ENCODE data around the gene IRGC.

Gene IRGC

DNA sequence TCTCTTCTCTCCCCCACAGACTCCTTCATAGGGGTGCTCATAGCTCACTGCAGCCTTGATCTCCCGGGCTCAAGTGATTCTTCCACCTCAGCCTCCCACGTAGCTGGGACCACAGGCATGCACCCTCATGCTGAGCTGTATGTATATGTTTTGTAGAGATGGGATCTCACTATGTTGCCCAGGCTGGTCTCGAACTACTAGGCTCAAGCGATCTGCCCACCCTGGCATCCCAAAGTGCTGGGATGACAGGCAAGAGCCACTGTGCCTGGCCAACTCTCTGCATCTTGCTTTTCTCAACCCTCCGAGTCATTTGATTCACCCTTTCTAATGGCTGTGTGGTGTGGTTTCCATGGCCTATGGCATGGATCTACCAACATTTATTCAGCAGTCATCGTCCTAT is 10.1 kb upstream of the IRGC start:
- CTCF ChIA-PET = interaction anchor here (0.9 kb wide), 1 partner anchor 130 kb away, joined by 3 read pairs; the partner anchor contains the start of gene PINLYP
- POLR2A ChIA-PET = no interaction called here

DNA sequence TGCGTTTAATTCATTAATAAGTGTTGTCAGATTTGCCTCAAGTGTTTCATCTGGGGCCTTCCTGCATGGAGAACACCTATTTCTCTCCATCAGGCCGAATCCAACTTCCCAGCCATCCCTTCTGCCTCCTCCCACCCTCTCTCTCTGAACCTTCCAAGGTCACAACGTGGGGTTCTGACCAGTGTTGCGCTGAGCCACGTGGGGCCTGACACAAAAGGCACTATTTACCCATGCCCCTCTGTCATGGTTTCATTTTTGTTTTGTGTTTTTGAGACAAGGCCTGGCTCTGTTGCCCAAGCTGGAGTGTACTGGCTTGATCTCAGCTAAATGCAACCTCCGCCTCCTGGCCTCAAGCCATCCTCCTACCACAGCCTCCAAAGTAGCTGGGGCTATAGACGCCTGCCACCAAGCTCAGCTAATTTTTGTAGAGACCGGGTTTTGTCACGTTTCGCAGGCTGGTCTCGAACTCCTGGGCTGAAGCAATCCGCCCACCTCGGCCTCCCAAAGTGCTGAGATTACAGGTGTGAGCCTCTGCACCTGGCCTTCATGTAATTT is 8.6 kb upstream of the IRGC start:
- H3K36me3 ChIP-seq (ENCODE audit: control insufficient read depth in 2 of 2, insufficient read depth in 1 of 2, low read length in 2 of 2) = no peaks in the 10 kb centered on the region
- no peak overlapping the region for H3K4me3 ChIP-seq (ENCODE audit: low read depth, low read length)
- peaks cover 4% of the 10 kb centered on the region for H3K9me3 ChIP-seq (ENCODE audit: control insufficient read depth, insufficient read depth, low read depth, low read length)
- H3K4me1 ChIP-seq (ENCODE audit: control insufficient read depth, insufficient read depth, low read length) = peaks cover 12% of the 10 kb centered on the region
- H3K27ac ChIP-seq (ENCODE audit: extremely low read depth, low read depth, low read length) = no peak overlapping the region
- CTCF ChIA-PET = interaction anchor here (0.8 to 1.5 kb wide), 2 partner anchors 12 to 39 kb away, joined by 4 to 6 read pairs; no protein-coding TSS in a partner anchor
- TF ChIP-seq GLI4 (tag by site-specific recombination; IDR thresholded peaks at IDR 0.05) (no peak), ZNF664 (tag by site-specific recombination; IDR thresholded peaks at IDR 0.05) (no peak), EGR2 (tag by site-specific recombination; IDR thresholded peaks at IDR 0.05; ENCODE audit: low read depth) (no peak), ZNF791 (tag by site-specific recombination; IDR thresholded peaks at IDR 0.05) (no peak), ELK4 (IDR thresholded peaks at IDR 0.05; ENCODE audit: borderline replicate concordance, low read depth, low read length) (no peak), ZFP37 (tag by site-specific recombination; IDR thresholded peaks at IDR 0.05) (no peak), BCL6B (tag by site-specific recombination; IDR thresholded peaks at IDR 0.05) (no peak), ZNF549 (tag by site-specific recombination; IDR thresholded peaks at IDR 0.05) (no peak), IKZF3 (tag by site-specific recombination; IDR thresholded peaks at IDR 0.05) (no peak), ZNF23 (tag by site-specific recombination; IDR thresholded peaks at IDR 0.05; ENCODE audit: borderline replicate concordance) (no peak), TCF7L2 (IDR thresholded peaks at IDR 0.05; ENCODE audit: borderline replicate concordance, low read depth, low read length) (no peak), ZNF561 (tag by site-specific recombination; IDR thresholded peaks at IDR 0.05; ENCODE audit: borderline replicate concordance) (no peak), ZNF221 (tag by site-specific recombination; IDR thresholded peaks at IDR 0.05; ENCODE audit: borderline replicate concordance) (no peak), ZNF776 (tag by site-specific recombination; IDR thresholded peaks at IDR 0.05; ENCODE audit: borderline replicate concordance) (no peak), KLF9 (tag by site-specific recombination; IDR thresholded peaks at IDR 0.05; ENCODE audit: low read depth) (no peak)
- TF ChIP-seq, protein P1, sequence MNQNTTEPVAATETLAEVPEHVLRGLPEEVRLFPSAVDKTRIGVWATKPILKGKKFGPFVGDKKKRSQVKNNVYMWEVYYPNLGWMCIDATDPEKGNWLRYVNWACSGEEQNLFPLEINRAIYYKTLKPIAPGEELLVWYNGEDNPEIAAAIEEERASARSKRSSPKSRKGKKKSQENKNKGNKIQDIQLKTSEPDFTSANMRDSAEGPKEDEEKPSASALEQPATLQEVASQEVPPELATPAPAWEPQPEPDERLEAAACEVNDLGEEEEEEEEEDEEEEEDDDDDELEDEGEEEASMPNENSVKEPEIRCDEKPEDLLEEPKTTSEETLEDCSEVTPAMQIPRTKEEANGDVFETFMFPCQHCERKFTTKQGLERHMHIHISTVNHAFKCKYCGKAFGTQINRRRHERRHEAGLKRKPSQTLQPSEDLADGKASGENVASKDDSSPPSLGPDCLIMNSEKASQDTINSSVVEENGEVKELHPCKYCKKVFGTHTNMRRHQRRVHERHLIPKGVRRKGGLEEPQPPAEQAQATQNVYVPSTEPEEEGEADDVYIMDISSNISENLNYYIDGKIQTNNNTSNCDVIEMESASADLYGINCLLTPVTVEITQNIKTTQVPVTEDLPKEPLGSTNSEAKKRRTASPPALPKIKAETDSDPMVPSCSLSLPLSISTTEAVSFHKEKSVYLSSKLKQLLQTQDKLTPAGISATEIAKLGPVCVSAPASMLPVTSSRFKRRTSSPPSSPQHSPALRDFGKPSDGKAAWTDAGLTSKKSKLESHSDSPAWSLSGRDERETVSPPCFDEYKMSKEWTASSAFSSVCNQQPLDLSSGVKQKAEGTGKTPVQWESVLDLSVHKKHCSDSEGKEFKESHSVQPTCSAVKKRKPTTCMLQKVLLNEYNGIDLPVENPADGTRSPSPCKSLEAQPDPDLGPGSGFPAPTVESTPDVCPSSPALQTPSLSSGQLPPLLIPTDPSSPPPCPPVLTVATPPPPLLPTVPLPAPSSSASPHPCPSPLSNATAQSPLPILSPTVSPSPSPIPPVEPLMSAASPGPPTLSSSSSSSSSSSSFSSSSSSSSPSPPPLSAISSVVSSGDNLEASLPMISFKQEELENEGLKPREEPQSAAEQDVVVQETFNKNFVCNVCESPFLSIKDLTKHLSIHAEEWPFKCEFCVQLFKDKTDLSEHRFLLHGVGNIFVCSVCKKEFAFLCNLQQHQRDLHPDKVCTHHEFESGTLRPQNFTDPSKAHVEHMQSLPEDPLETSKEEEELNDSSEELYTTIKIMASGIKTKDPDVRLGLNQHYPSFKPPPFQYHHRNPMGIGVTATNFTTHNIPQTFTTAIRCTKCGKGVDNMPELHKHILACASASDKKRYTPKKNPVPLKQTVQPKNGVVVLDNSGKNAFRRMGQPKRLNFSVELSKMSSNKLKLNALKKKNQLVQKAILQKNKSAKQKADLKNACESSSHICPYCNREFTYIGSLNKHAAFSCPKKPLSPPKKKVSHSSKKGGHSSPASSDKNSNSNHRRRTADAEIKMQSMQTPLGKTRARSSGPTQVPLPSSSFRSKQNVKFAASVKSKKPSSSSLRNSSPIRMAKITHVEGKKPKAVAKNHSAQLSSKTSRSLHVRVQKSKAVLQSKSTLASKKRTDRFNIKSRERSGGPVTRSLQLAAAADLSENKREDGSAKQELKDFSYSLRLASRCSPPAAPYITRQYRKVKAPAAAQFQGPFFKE (tag by site-specific recombination; IDR thresholded peaks at IDR 0.05; ENCODE audit: borderline replicate concordance) = no peak
- TF ChIP-seq, protein P2, sequence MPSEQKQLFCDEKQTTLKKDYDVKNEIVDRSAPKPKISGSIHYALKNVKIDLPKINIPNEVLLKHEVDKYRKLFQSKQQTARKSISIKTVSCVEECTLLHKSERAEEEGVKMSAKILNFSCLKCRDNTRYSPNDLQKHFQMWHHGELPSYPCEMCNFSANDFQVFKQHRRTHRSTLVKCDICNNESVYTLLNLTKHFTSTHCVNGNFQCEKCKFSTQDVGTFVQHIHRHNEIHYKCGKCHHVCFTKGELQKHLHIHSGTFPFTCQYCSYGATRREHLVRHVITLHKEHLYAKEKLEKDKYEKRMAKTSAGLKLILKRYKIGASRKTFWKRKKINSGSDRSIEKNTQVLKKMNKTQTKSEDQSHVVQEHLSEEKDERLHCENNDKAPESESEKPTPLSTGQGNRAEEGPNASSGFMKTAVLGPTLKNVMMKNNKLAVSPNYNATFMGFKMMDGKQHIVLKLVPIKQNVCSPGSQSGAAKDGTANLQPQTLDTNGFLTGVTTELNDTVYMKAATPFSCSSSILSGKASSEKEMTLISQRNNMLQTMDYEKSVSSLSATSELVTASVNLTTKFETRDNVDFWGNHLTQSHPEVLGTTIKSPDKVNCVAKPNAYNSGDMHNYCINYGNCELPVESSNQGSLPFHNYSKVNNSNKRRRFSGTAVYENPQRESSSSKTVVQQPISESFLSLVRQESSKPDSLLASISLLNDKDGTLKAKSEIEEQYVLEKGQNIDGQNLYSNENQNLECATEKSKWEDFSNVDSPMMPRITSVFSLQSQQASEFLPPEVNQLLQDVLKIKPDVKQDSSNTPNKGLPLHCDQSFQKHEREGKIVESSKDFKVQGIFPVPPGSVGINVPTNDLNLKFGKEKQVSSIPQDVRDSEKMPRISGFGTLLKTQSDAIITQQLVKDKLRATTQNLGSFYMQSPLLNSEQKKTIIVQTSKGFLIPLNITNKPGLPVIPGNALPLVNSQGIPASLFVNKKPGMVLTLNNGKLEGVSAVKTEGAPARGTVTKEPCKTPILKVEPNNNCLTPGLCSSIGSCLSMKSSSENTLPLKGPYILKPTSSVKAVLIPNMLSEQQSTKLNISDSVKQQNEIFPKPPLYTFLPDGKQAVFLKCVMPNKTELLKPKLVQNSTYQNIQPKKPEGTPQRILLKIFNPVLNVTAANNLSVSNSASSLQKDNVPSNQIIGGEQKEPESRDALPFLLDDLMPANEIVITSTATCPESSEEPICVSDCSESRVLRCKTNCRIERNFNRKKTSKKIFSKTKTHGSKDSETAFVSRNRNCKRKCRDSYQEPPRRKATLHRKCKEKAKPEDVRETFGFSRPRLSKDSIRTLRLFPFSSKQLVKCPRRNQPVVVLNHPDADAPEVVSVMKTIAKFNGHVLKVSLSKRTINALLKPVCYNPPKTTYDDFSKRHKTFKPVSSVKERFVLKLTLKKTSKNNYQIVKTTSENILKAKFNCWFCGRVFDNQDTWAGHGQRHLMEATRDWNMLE (tag by site-specific recombination; conservative IDR thresholded peaks at IDR 0.05; ENCODE audit: low read depth) = no peak
- POLR2A ChIA-PET = interaction anchor here (1.4 kb wide), 1 partner anchor 39 kb away, joined by 4 read pairs; no protein-coding TSS in a partner anchor

More for the DNA sequence above, 10.1 kb upstream of the IRGC start:
- Histone ChIP-seq H3K27ac (ENCODE audit: extremely low read depth, low read depth, low read length) (no peak overlapping the region), H3K4me3 (ENCODE audit: low read depth, low read length) (no peak overlapping the region), H3K36me3 (ENCODE audit: control insufficient read depth in 2 of 2, insufficient read depth in 1 of 2, low read length in 2 of 2) (no peaks in the 10 kb centered on the region; a peak in 1 of 3 replicates), H3K4me1 (ENCODE audit: control insufficient read depth, insufficient read depth, low read length) (peaks cover 12% of the 10 kb centered on the region), H3K9me3 (ENCODE audit: control insufficient read depth, insufficient read depth, low read depth, low read length) (peaks cover 4% of the 10 kb centered on the region)
- TF ChIP-seq ZNF544 (tag by site-specific recombination; IDR thresholded peaks at IDR 0.05) (no peak), ZEB2 (tag by site-specific recombination; IDR thresholded peaks at IDR 0.05) (no peak), GLIS1 (tag by site-specific recombination; IDR thresholded peaks at IDR 0.05) (peak; percentile 89), ZNF121 (tag by site-specific recombination; IDR thresholded peaks at IDR 0.05) (peak; percentile 86)
